CD4-positive, alpha-beta T cell treated with Interleukin-2 at 100 ng/mL for 4 hours (primary cell): ENCODE data around the gene ACER1.

Experiments
- DNase-seq: peaks from one replicate; pipeline ENCODE4 v3.0.0-alpha.2; 2020; ENCODE audit warnings: low spot score

The ACER1 gene

GRCh38 chr19:6267552-6268381, 65.6 kb downstream of the ACER1 start:
- no peak for DNase-seq

- no peak for DNase-seq
Measured at GRCh38 chr19:6264803-6265202, 68.6 kb downstream of the ACER1 start.

GRCh38 chr19:6263735-6264444, 69.5 kb downstream of the ACER1 start:
- DNase-seq = no peak

GRCh38 chr19:6263306-6263705, 70.1 kb downstream of the ACER1 start:
- DNase-seq = no peak

- no peak for DNase-seq
Measured at GRCh38 chr19:6262519-6262918, 70.9 kb downstream of the ACER1 start.

GRCh38 chr19:6261883-6262282, 71.5 kb downstream of the ACER1 start:
- no peak for DNase-seq

GRCh38 chr19:6260912-6261650, 72.3 kb downstream of the ACER1 start:
- peak; percentile 17 for DNase-seq

- no peak for DNase-seq
Measured at GRCh38 chr19:6260376-6260775, 73.0 kb downstream of the ACER1 start.

- no peak for DNase-seq
Measured at GRCh38 chr19:6259312-6259861, 74.0 kb downstream of the ACER1 start.

- DNase-seq = no peak
Measured at GRCh38 chr19:6258812-6259311, 74.5 kb downstream of the ACER1 start.
